Breast epithelium (tissue), 4 donors: ENCODE measurements around the gene ABHD14A. TPM values are rescaled to one million over a fixed set of nuclear protein-coding genes. Genes with fewer than 3 reads are reported as not detected.

Experiments
- DNase-seq, 2 donors: peaks; one replicate each; pipeline ENCODE4 v3.0.0-alpha.2; 2019; ENCODE audit warnings: low spot score in 2 of 2
- H3K27ac ChIP-seq, 2 donors: fragments of 200-600 bp; sonication (generic) in 1 of 2; one replicate each; pipeline ENCODE4 v1.5.1; 2016 to 2019; ENCODE audit warnings: mild to moderate bottlenecking in 1 of 2
- H3K27me3 ChIP-seq, 2 donors: fragments of 200-600 bp; sonication (generic) in 1 of 2; one replicate each; pipeline versions ENCODE4 v1.5.1 to v1.6.0; 2017 to 2019; ENCODE audit warnings: control low read depth in 1 of 2, mild to moderate bottlenecking in 1 of 2
- H3K36me3 ChIP-seq: fragments of 200-600 bp; one replicate; pipeline ENCODE4 v1.5.1; 2019
- H3K4me1 ChIP-seq, 2 donors: fragments of 200-600 bp; sonication (generic); one replicate each; pipeline ENCODE4 v1.5.1; 2016 to 2019; ENCODE audit warnings: control low read depth in 1 of 2
- H3K4me3 ChIP-seq, 3 donors: fragments of 200-600 bp; sonication (generic); 1 replicate in 2 of 3; 2 replicates in 1 of 3; pipeline ENCODE4 v1.5.1; 2016 to 2019; ENCODE audit warnings: mild to moderate bottlenecking in 3 of 3, moderate library complexity in 2 of 3
- H3K9me3 ChIP-seq, 2 donors: fragments of 200-600 bp; sonication (generic) in 1 of 2; one replicate each; pipeline ENCODE4 v1.5.1; 2016 to 2019; ENCODE audit warnings: control low read depth in 1 of 2
- CTCF ChIP-seq, 3 donors: fragments of 450-650 bp; IDR thresholded peaks; one replicate each; pipeline ENCODE4 v1.5.1; 2016 to 2017; ENCODE audit warnings: antibody characterized with exemption in 3 of 3, mild to moderate bottlenecking in 3 of 3, moderate library complexity in 3 of 3
- POLR2A ChIP-seq: fragments of 450-650 bp; IDR thresholded peaks from one replicate; pipeline ENCODE4 v1.6.1; 2016; ENCODE audit warnings: antibody characterized with exemption, mild to moderate bottlenecking, moderate library complexity
- POLR2AphosphoS5 ChIP-seq, 3 donors: sonication (generic); formaldehyde crosslinking; IDR thresholded peaks; one replicate each; pipeline ENCODE4 v1.6.1; 2017; ENCODE audit warnings: antibody characterized with exemption in 3 of 3
- intact Hi-C: fragments of 100-400 bp; cut with DNase I; formaldehyde crosslinking; loops from one replicate; pipeline ENCODE4 v1.15.1; 2023; ENCODE audit warnings: low total_unique reads
- total RNA-seq, 3 donors: library from RNA; depleted of rRNA; stranded (reverse); fragments of >200 nt; gene quantifications; one replicate each; pipeline ENCODE4 v1.1.0, GENCODE V29; 2016

The ABHD14A gene
- total RNA-seq, 3 donors from 2014 or later: 16.1 to 32.6 (median 17.1) TPM

- no peak for TF ChIP-seq POLR2AphosphoS5 (IDR thresholded peaks at IDR 0.05)
- TF ChIP-seq CTCF (IDR thresholded peaks at IDR 0.05): no peak
- TF ChIP-seq POLR2A: no peak
- intact Hi-C loops: no loop called here
- Histone ChIP-seq H3K36me3 (no peaks in the 10 kb centered on the region), H3K27ac (peak overlapping the region in 1 of 2 donors; percentile 19), H3K4me3 (no peak overlapping the region), H3K27me3 (no peaks in the 10 kb centered on the region), H3K4me1 (peaks cover 16 to 20% of the 10 kb centered on the region in 2 donors), H3K9me3 (no peaks in the 10 kb centered on the region)
- DNase-seq: no peak
Measured at GRCh38 chr3:51968883-51969678, 5.8 kb upstream of the ABHD14A start.

- no peak overlapping the region for H3K4me3 ChIP-seq
- no peaks in the 10 kb centered on the region for H3K9me3 ChIP-seq
- intact Hi-C loops: no loop called here
- no peaks in the 10 kb centered on the region for H3K27me3 ChIP-seq
- H3K27ac ChIP-seq: no peak overlapping the region
- peaks cover 22 to 27% of the 10 kb centered on the region in 2 donors for H3K4me1 ChIP-seq
- no peak for DNase-seq
- H3K36me3 ChIP-seq: no peaks in the 10 kb centered on the region
- TF ChIP-seq POLR2AphosphoS5 (IDR thresholded peaks at IDR 0.05) (no peak), CTCF (IDR thresholded peaks at IDR 0.05) (no peak), POLR2A (no peak)
Measured at GRCh38 chr3:51969841-51970240, 5.0 kb upstream of the ABHD14A start.

GRCh38 chr3:51970606-51971300, 4.1 kb upstream of the ABHD14A start:
- peaks cover 22 to 26% of the 10 kb centered on the region in 2 donors for H3K4me1 ChIP-seq
- intact Hi-C loops: no loop called here
- TF ChIP-seq POLR2A: no peak
- no peak for TF ChIP-seq CTCF (IDR thresholded peaks at IDR 0.05)
- no peak for TF ChIP-seq POLR2AphosphoS5 (IDR thresholded peaks at IDR 0.05)
- DNase-seq: no peak
- peak overlapping the region; percentile 29 to 61 for H3K27ac ChIP-seq
- no peaks in the 10 kb centered on the region for H3K27me3 ChIP-seq
- H3K36me3 ChIP-seq: no peaks in the 10 kb centered on the region
- no peaks in the 10 kb centered on the region for H3K9me3 ChIP-seq
- no peak overlapping the region for H3K4me3 ChIP-seq

- intact Hi-C loops: no loop called here
- Histone ChIP-seq H3K4me1 (peaks cover 16 to 20% of the 10 kb centered on the region in 2 donors), H3K4me3 (no peak overlapping the region), H3K27ac (peak overlapping the region; percentile 29 to 61), H3K27me3 (no peaks in the 10 kb centered on the region), H3K36me3 (no peaks in the 10 kb centered on the region), H3K9me3 (no peaks in the 10 kb centered on the region)
- TF ChIP-seq POLR2A: no peak
- no peak for TF ChIP-seq CTCF (IDR thresholded peaks at IDR 0.05)
- no peak for TF ChIP-seq POLR2AphosphoS5 (IDR thresholded peaks at IDR 0.05)
- no peak for DNase-seq
Measured at GRCh38 chr3:51971350-51971749, 3.5 kb upstream of the ABHD14A start.
